SK-N-SH (cell line): ENCODE results near the gene OTOG.

Experiments used
- CTCF ChIP-seq: fragments of 200-600 bp; sonication (generic); IDR thresholded peaks from 2 replicates; pipeline ENCODE4 v1.6.1; 2017; ENCODE audit warnings: antibody characterized with exemption, mild to moderate bottlenecking, moderate library complexity
- ELF1 ChIP-seq: IDR thresholded peaks from 2 replicates; pipeline ENCODE4 v1.4.0; 2012
- EP300 ChIP-seq, 2 experiments: IDR thresholded peaks; 2 replicates each; pipeline versions ENCODE4 v1.4.0 to v1.6.1; 2012; ENCODE audit warnings: borderline replicate concordance in 1 of 2, low read depth in 1 of 2, low read length in 1 of 2
- EZH2phosphoT487 ChIP-seq: fragments of 200-600 bp; sonication (generic); IDR thresholded peaks from 2 replicates; pipeline ENCODE4 v1.6.1; 2017; ENCODE audit warnings: low read depth, mixed run types, mild to moderate bottlenecking, antibody characterized with exemption, moderate library complexity, borderline replicate concordance
- IRF3 ChIP-seq: fragments of 150-350 bp; IDR thresholded peaks from 2 replicates; pipeline ENCODE4 v1.6.1; 2016; ENCODE audit warnings: mild to moderate bottlenecking, low read depth, low read length
- JUND ChIP-seq: IDR thresholded peaks from 2 replicates; pipeline ENCODE4 v1.4.0; 2012
- NFIC ChIP-seq: IDR thresholded peaks from 2 replicates; pipeline ENCODE4 v1.4.0; 2012; ENCODE audit warnings: borderline replicate concordance
- RAD21 ChIP-seq: IDR thresholded peaks from 2 replicates; pipeline ENCODE4 v1.6.1; 2012; ENCODE audit warnings: mild to moderate bottlenecking, low read length
- TAF1 ChIP-seq: IDR thresholded peaks from 2 replicates; pipeline ENCODE4 v1.6.1; 2012; ENCODE audit warnings: low read depth, mild to moderate bottlenecking, low read length, moderate library complexity, borderline replicate concordance
- USF2 ChIP-seq: fragments of 150-350 bp; IDR thresholded peaks from 2 replicates; pipeline ENCODE4 v1.6.1; 2017; ENCODE audit warnings: antibody characterized with exemption, low read length, low read depth, borderline replicate concordance
- YY1 ChIP-seq: IDR thresholded peaks from 2 replicates; pipeline ENCODE4 v1.4.0; 2012; ENCODE audit warnings: low read depth, mild to moderate bottlenecking

- peak; percentile 87 for TF ChIP-seq CTCF
- TF ChIP-seq IRF3 = no peak
- TF ChIP-seq ELF1 = no peak
- TF ChIP-seq EP300 (IDR thresholded peaks at IDR 0.05; ENCODE audit: borderline replicate concordance in 1 of 2, low read depth in 1 of 2, low read length in 1 of 2) = no peak
- TF ChIP-seq RAD21 = peak; percentile 96
- TF ChIP-seq NFIC = no peak
- no peak for TF ChIP-seq JUND
- TF ChIP-seq YY1 = no peak
- TF ChIP-seq USF2 = no peak
- TF ChIP-seq EZH2phosphoT487 = no peak
- TF ChIP-seq TAF1 = no peak
Observed at GRCh38 chr11:17598700-17599459, 51.8 kb downstream of the OTOG start.
